ENCODE measurements around the gene MAPK1IP1L. TPM values are rescaled to one million over a fixed set of nuclear protein-coding genes. Genes with fewer than 3 reads are reported as not detected.
"Not testable (repeated sequence)": the region's sequence is repeated elsewhere in the genome, so short reads cannot be mapped to it uniquely, and the experiment has no call there.

Gene MAPK1IP1L
- 31.8 and 111 TPM in 2 replicates for total RNA-seq (2014; rRNA removed; shearing (Covaris generic); ENCODE audit: low replicate concordance)

DNA sequence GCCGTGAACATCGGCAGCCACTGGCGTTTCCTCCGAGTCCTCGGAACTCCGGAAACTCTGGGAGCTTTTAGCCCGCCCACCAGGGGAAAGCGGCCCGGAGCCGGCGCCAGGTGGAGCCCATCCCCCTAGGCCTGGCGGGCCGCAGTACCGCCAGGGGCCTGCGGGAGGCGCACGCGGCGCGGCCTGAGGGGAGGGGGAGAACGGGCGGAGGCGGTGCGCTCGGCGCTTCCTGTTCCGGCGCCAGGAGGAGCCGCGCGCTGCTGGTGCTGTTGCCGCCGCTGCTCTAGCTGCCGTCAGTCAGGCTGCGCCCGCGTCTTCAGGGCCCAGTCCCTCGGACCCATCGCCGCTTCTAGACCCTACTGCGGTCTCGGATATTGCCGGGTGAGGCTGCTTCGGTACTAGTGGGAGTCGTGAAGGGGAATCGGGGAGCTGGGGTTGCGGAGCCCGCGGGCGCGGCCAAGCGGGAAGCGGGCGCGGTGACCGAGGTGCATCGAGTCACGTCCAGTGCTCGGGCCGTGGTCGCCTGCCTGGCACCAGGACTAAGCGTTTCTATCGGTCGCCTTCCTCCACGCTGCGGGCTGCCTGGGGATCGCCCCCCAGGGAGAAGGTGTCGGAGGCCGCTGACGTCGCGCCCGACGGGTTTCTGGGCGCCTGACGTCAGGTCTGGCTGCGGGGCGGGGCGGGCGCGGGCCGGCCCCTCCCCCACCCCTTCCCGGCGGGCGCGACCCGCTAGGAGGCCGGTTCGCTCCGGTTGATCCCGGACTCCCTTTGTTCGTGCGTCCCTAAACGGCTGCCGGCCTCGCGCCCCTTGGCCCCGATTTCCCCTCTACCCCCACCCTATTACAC is at the start of gene MAPK1IP1L:
Gene MAPK1IP1L, plus strand, starts transcription at position 225 of the 846 bp plus-strand sequence. CDS start 10,037 bp downstream, outside the sequence.
- H3K79me2 ChIP-seq (ENCODE audit: low read length) = peaks cover 54% of the 10 kb centered on the region
- no peaks in the 10 kb centered on the region for H3K9me3 ChIP-seq (ENCODE audit: low read length)

DNA sequence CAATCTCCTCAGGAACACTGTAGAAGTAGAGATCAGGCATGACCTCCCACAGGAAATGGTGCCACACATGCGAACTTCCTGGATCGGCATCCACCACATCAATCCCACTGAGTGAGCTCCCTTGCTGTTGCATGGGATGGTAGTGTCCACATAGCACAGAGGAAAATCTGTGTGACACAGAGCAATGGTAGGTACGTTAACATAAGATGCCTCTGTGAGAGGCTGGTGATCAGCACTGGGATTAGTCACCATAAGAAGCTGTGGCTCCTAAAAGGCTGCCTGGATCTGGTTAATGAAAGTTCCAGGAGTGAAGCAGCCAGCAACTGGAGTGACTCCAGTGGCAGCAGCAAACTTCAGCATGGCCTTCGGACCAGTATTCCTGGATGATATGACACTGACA is 46.4 kb upstream of the MAPK1IP1L start:
- no peak overlapping the region for H3K4me3 ChIP-seq (ENCODE audit: low read length)
- peaks cover 58% of the 10 kb centered on the region for H3K36me3 ChIP-seq (ENCODE audit: insufficient read depth, low read length)
- H3K4me1 ChIP-seq (ENCODE audit: low read length) = peaks cover 3% of the 10 kb centered on the region; the same call in 1 of the 2 replicates
- no peaks in the 10 kb centered on the region for H3K9me3 ChIP-seq (ENCODE audit: low read length)
- H4K20me1 ChIP-seq (ENCODE audit: insufficient read depth, low read depth, low read length) = no peaks in the 10 kb centered on the region
- no peaks in the 10 kb centered on the region for H3K27me3 ChIP-seq (ENCODE audit: low read length)
- H3K79me2 ChIP-seq (ENCODE audit: low read length) = peaks cover 21% of the 10 kb centered on the region
- no peak overlapping the region for H3K9ac ChIP-seq (ENCODE audit: low read length)
- DNase-seq = no peak
- no peak overlapping the region for H3K27ac ChIP-seq (ENCODE audit: low read length)
- H2AFZ ChIP-seq (ENCODE audit: low read length) = no peak overlapping the region
- H3K9me2 ChIP-seq (replicated peaks; ENCODE audit: insufficient read depth, low read length) = no peaks in the 10 kb centered on the region
- no peak overlapping the region for H3K4me2 ChIP-seq (ENCODE audit: low read depth, low read length, poor library complexity, severe bottlenecking)

More for the DNA sequence above, at the start of gene MAPK1IP1L:
- Histone ChIP-seq H3K27ac (ENCODE audit: low read length) (peak within 1 kb of the TSS; percentile 84), H3K4me2 (ENCODE audit: low read depth, low read length, poor library complexity, severe bottlenecking) (peak within 1 kb of the TSS; percentile 91), H3K36me3 (ENCODE audit: insufficient read depth, low read length) (peaks cover 36% of the 10 kb centered on the region), H2AFZ (ENCODE audit: low read length) (peak within 1 kb of the TSS; percentile 93), H3K9ac (ENCODE audit: low read length) (peak within 1 kb of the TSS; percentile 95), H3K27me3 (ENCODE audit: low read length) (no peaks in the 10 kb centered on the region), H3K9me2 (replicated peaks; ENCODE audit: insufficient read depth, low read length) (no peaks in the 10 kb centered on the region), H3K4me1 (ENCODE audit: low read length) (peaks cover 24% of the 10 kb centered on the region), H3K4me3 (ENCODE audit: low read length) (peak within 1 kb of the TSS; percentile 92), H4K20me1 (ENCODE audit: insufficient read depth, low read depth, low read length) (peaks cover 42% of the 10 kb centered on the region)
- DNase-seq = peak; percentile 97

DNA sequence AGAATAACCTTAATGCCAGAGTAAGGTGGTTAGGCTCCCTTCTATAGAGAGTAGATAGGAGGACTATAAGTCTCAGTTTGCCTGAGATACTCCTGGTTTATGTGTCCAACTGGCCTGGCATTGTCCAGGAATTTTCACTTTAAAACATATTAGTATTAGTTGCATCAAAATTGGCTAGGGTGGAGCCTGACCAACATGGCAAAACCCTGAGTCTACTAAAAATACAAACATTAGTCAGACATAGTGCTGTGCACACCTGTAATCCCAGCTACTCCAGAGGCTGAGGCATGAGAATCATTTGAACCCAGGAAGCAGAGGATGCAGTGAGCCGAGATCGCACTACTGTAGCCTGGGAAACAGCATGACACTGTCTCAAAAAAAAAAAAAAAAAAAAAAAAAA is 36.4 kb upstream of the MAPK1IP1L start:
- Histone ChIP-seq H3K36me3 (ENCODE audit: insufficient read depth, low read length) (peaks cover 62% of the 10 kb centered on the region), H3K9me2 (replicated peaks; ENCODE audit: insufficient read depth, low read length) (no peaks in the 10 kb centered on the region), H3K4me2 (ENCODE audit: low read depth, low read length, poor library complexity, severe bottlenecking) (no peak overlapping the region), H3K27me3 (ENCODE audit: low read length) (no peaks in the 10 kb centered on the region), H3K79me2 (ENCODE audit: low read length) (peaks cover 86% of the 10 kb centered on the region), H3K27ac (ENCODE audit: low read length) (no peak overlapping the region), H3K4me1 (ENCODE audit: low read length) (no peaks in the 10 kb centered on the region), H3K4me3 (ENCODE audit: low read length) (no peak overlapping the region), H2AFZ (ENCODE audit: low read length) (no peak overlapping the region), H3K9me3 (ENCODE audit: low read length) (no peaks in the 10 kb centered on the region; the same call in 1 of the 2 replicates), H3K9ac (ENCODE audit: low read length) (no peak overlapping the region), H4K20me1 (ENCODE audit: insufficient read depth, low read depth, low read length) (no peaks in the 10 kb centered on the region)
- no peak for DNase-seq

DNA sequence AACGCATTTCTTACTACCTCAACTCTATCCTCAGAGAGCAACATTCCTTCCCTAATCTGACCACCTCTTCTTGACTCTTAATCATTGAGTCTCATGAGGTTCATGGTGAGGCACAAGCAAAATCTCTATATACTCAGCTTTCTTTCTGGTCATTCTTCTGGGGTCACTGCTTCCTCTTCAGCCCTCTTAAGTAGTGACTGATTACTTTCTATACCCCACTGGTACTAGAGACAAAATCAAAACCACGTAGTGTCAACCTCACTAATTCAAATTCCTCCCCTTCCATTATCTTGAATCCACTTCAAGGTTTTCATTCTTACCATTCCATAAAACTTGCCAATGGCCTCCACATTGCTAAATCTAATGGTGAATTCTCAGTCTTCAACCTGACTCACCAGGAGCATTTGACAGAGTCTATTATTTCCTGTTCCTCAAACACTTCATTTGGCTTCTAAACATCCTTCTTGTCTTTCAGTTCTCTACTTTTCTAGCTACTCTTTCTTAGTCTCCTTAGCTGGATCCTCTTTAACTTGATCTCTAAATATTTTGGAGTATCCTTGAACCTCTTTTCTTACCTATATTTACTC is 31.4 kb upstream of the MAPK1IP1L start:
- no peak for DNase-seq
- Histone ChIP-seq H3K36me3 (ENCODE audit: insufficient read depth, low read length) (peaks cover 49% of the 10 kb centered on the region), H3K4me1 (ENCODE audit: low read length) (peaks cover 4% of the 10 kb centered on the region; the same call in 1 of the 2 replicates), H3K4me2 (ENCODE audit: low read depth, low read length, poor library complexity, severe bottlenecking) (no peak overlapping the region), H4K20me1 (ENCODE audit: insufficient read depth, low read depth, low read length) (no peaks in the 10 kb centered on the region), H3K27ac (ENCODE audit: low read length) (no peak overlapping the region), H3K27me3 (ENCODE audit: low read length) (no peaks in the 10 kb centered on the region), H3K9me2 (replicated peaks; ENCODE audit: insufficient read depth, low read length) (no peaks in the 10 kb centered on the region), H3K79me2 (ENCODE audit: low read length) (peaks cover 92% of the 10 kb centered on the region), H3K9me3 (ENCODE audit: low read length) (no peaks in the 10 kb centered on the region), H3K9ac (ENCODE audit: low read length) (no peak overlapping the region), H2AFZ (ENCODE audit: low read length) (no peak overlapping the region), H3K4me3 (ENCODE audit: low read length) (no peak overlapping the region)

DNA sequence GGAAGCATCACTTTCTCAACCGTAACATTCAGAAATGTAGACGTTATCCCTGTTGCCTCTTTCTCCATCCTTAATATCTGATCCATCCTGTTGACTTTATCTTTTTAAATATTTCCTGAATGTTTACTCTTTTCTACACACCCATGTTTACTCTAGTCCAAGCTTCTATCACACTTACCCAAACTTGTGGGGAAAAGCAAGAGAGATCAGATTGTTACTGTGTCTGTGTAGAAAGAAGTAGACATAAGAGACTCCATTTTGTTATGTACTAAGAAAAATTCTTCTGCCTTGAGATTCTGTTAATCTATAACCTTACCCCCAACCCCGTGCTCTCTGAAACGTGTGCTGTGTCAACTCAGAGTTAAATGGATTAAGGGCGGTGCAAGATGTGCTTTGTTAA is 27.1 kb upstream of the MAPK1IP1L start:
- H2AFZ ChIP-seq (ENCODE audit: low read length); H3K9ac ChIP-seq (ENCODE audit: low read length); H3K27me3 ChIP-seq (ENCODE audit: low read length); H4K20me1 ChIP-seq (ENCODE audit: insufficient read depth, low read depth, low read length); DNase-seq; H3K27ac ChIP-seq (ENCODE audit: low read length); H3K9me3 ChIP-seq (ENCODE audit: low read length); H3K4me3 ChIP-seq (ENCODE audit: low read length); H3K4me2 ChIP-seq (ENCODE audit: low read depth, low read length, poor library complexity, severe bottlenecking); H3K9me2 ChIP-seq (replicated peaks; ENCODE audit: insufficient read depth, low read length): not testable (repeated sequence)
- Histone ChIP-seq H3K36me3 (ENCODE audit: insufficient read depth, low read length) (peaks cover 42% of the 10 kb centered on the region), H3K79me2 (ENCODE audit: low read length) (peaks cover 92% of the 10 kb centered on the region), H3K4me1 (ENCODE audit: low read length) (peaks cover 22% of the 10 kb centered on the region)

DNA sequence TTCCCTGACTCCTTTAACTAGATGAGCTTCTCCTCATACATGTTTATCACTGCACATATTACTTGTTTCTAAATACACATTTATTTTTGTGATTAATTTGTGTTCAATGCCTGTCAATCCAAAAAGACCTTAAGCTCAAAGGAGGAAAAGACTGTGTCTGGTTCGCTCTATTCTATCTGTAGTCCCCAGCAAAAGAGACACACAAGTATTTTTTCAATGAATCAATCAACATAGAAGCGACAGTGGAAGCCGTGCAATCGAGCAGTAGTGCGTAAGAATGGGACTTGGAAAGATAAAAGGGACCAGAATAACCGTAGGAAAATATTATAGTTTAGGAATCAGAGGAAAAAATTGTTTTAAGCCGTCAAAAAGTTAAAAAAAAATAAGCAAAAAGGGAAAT is 25.5 kb upstream of the MAPK1IP1L start:
- no peak for DNase-seq
- Histone ChIP-seq H3K4me1 (ENCODE audit: low read length) (peaks cover 38% of the 10 kb centered on the region), H3K9me2 (replicated peaks; ENCODE audit: insufficient read depth, low read length) (no peaks in the 10 kb centered on the region), H4K20me1 (ENCODE audit: insufficient read depth, low read depth, low read length) (peaks cover 9% of the 10 kb centered on the region; the same call in 1 of the 2 replicates), H3K79me2 (ENCODE audit: low read length) (peaks cover 92% of the 10 kb centered on the region), H3K4me3 (ENCODE audit: low read length) (peak overlapping the region; percentile 70), H3K4me2 (ENCODE audit: low read depth, low read length, poor library complexity, severe bottlenecking) (peak overlapping the region; percentile 87), H2AFZ (ENCODE audit: low read length) (no peak overlapping the region), H3K27ac (ENCODE audit: low read length) (peak overlapping the region; percentile 66; the same call in 1 of the 2 replicates), H3K9me3 (ENCODE audit: low read length) (no peaks in the 10 kb centered on the region), H3K36me3 (ENCODE audit: insufficient read depth, low read length) (peaks cover 44% of the 10 kb centered on the region), H3K9ac (ENCODE audit: low read length) (peak overlapping the region; percentile 80), H3K27me3 (ENCODE audit: low read length) (no peaks in the 10 kb centered on the region)

DNA sequence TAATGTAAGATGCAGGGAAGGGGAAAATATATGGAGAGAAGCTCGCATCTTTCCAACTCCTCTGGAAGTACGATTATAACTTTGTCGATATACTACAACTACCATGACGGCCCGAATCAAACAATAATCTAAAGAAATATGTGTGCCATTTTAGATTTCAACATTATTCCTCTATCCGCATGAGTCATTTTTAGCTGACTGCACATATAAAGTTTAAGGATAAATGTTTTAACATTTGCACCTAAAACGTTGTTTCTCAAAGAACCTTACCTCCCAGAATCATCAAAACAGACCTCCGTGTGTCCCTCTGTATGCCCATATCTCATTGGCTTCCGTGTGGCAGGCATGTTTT is 25.0 kb upstream of the MAPK1IP1L start:
- Histone ChIP-seq H3K4me1 (ENCODE audit: low read length) (peaks cover 42% of the 10 kb centered on the region), H3K79me2 (ENCODE audit: low read length) (peaks cover 92% of the 10 kb centered on the region), H3K9ac (ENCODE audit: low read length) (peak overlapping the region; percentile 80), H3K36me3 (ENCODE audit: insufficient read depth, low read length) (peaks cover 49% of the 10 kb centered on the region), H3K9me3 (ENCODE audit: low read length) (no peaks in the 10 kb centered on the region), H3K27me3 (ENCODE audit: low read length) (no peaks in the 10 kb centered on the region), H3K9me2 (replicated peaks; ENCODE audit: insufficient read depth, low read length) (no peaks in the 10 kb centered on the region), H3K4me3 (ENCODE audit: low read length) (peak overlapping the region; percentile 70), H3K4me2 (ENCODE audit: low read depth, low read length, poor library complexity, severe bottlenecking) (peak overlapping the region; percentile 87), H3K27ac (ENCODE audit: low read length) (peak overlapping the region; percentile 66), H2AFZ (ENCODE audit: low read length) (peak overlapping the region; percentile 41; the same call in 1 of the 2 replicates), H4K20me1 (ENCODE audit: insufficient read depth, low read depth, low read length) (peaks cover 13% of the 10 kb centered on the region)
- no peak for DNase-seq
